T-helper 1 cell (primary cell): ENCODE data around the gene PLD5.
"Not testable (repeated sequence)": the region's sequence is repeated elsewhere in the genome, so short reads cannot be mapped to it uniquely, and the experiment has no call there.

ENCODE experiments used
- DNase-seq, 5 donors: peaks; one replicate each; pipeline ENCODE4 v3.0.0-alpha.2; 2012 to 2020

Gene PLD5

DNA sequence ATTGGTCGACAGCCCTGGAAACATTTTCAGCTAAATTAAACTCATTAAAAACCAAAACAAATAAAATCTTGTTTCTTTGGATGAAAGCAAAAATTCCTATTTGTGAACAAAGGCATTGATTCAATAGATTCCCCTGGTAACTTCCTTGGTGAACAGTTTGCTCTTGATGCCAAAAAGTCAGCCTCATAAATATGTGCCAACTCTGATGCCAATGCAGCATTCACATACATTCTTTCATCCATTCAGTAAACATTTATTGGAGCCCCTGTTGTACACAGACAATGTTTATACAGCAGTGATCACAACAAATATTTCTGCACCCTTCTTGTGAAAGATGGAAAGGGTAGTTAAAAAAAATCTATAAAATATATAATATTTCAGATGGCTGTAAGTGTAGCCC lies 107.8 kb downstream of the PLD5 start:
- DNase-seq, result no peak

DNA sequence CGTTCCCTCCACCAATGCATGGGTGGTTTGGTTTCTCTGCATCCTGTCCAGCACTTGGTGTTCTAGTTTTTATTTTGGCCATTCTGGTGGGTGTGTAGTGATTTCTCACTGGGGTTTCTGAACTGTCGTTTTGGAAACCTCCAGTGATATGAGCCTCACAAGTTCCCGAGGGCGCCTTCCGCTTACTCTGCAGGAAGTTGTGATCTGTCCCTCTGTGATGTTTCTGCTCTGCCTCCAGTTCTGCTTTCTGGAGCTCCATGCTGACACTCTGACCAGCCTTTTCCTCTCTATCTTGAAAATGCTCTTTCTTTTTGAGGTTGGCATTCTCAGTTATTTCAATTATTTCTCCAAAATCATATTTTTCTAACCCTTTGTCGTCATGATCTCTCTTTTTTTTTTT lies 111.6 kb downstream of the PLD5 start:
- no peak for DNase-seq

DNA sequence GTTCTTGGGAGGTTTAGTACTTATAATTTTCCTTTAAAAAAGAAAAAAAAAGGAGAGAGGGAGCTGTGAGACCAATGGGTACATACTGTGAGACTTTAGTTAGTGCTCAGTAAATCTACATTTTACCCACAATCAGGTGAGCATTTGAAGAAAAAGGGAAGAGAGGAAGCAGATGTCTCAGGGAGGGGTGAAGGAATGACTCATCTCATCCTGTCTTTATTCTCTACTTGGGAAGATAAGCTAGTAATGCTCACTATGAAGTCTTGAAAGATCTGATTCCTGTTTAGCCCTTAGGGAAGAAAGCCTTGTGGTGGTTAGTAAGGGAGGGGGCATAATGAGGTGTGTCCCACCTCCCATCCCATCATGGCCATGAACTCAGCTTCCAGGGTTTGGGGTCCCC lies 112.6 kb downstream of the PLD5 start:
- DNase-seq, result no peak

DNA sequence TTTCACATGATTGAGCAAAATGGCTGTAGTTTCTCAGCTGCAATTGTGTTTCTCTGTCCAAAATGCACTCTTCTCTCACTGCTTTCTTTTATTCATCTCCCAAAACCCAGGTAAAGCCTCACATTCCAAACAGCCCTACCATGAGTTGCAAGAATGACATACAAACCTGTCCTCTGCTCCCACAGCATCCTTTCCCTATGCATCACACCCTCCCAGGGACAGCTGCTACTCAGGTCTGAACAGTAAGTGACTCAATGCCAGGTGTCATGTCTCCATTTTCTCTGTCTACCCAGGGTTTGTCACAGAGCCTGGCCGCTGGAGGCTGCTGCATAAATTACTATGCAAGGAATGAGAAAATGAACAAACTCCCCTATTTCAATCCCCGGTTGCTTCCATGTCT lies 118.5 kb downstream of the PLD5 start:
- no peak for DNase-seq

DNA sequence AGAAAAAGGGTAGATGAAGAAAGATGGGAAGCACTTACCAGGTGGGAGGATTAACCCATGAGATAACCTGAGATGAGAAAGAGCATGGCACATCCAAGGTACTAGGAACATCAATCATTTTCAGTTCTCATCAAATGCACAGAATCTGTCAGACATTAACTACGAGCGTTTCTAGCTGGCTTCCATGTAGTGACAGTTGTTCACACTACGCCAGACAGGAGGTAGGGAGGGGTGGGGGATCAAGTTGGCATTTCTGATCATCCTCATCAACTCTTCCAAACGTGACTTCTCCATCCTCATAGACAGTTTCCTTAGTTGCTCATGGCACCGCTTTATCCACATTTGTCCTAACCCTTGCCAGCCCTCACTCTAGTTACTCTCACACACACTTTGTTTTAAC lies 120.2 kb downstream of the PLD5 start:
- no peak for DNase-seq

DNA sequence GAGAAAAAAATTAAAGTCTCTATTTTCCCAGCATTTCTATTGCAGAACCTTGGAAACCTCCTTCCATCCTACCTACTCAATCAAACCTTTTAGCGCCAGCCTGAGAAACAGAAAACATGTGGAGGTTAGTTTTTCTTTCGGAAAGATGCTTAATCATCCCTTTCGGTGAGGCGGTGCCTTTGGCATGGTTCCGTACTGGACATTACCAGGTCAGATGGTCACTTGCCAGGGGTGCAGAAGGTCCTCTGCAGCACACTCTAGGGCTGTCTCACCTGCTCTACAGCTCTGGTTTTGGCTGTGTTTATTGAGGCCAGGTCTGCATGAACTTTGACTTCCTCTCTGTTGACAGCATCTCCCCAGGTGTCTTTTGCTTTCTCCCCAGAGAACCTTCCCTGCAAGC lies 121.5 kb downstream of the PLD5 start:
- no peak for DNase-seq

DNA sequence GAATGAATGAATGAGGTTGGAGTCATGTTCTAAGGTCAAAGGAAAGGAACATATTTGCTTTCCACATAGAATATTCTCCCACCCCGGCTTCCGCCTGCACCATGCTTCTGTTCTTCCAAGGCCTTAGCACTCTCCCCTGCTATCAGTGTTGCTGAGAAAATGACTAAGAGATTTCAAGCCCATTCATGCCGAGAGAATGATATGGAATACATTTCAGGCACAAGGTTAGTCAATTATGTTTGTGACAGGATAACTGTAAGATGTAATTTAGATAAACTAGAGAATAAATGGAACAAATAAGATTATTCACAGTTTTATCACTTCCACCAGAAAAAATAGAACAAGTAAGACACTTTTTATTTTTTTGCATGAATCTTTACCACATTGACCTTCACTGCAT lies 122.6 kb downstream of the PLD5 start:
- DNase-seq, result no peak

DNA sequence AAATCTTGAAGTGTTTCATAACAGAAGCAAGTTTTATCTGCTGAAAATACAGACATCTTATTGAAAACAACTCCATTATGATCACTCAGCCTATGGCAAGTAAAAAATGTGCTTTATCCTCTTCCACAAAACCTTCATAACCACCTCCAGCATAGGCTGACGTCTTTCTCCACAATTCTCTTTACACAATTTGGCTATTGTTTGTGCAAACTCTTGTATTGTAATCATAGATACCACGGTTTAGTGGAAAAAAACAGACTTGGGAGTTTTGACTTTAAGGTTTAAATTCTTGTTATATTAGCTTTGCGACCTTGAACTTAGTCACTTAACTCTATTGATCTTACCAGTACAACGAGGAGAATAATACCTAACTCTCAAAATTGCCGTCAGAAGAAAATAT lies 126.1 kb downstream of the PLD5 start:
- DNase-seq, result no peak

DNA sequence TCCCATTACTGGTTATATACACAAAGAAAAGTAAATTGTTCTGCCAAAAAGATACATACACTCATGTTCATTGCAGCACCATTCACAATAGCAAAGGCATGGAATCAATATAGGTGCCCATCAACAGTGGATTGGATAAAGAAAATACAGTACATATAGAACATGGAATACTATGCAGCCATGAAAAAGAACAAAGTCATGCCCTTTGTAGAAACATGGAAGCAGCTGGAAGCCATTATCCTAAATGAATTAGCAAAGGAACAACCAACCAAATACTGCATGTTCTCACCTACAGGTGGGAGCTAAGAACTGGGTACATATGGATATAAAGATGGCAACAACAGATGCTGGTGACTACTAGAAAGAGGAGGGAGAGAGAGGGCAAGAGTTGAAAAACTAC lies 132.6 kb downstream of the PLD5 start:
- DNase-seq, result no peak

DNA sequence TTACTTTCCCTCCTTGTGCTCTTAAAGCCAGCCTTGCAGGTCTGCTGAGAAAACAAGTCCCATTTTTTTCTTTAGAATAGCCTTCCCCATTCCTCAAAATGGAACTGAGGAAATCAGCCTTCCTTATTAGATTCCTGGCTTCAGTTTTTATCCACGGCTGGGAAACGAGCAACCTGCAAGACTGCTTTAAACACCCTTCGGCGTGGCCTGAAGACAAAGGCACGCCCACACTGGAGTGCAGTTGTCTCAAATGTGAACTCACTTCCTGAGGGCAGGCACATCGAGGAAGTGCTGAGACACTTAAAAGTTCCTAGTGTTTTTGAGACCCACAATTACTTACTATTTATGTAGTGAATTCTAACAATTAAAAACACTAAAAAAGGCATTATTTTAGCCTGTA lies 148.4 kb downstream of the PLD5 start:
- DNase-seq, result not testable (repeated sequence)

DNA sequence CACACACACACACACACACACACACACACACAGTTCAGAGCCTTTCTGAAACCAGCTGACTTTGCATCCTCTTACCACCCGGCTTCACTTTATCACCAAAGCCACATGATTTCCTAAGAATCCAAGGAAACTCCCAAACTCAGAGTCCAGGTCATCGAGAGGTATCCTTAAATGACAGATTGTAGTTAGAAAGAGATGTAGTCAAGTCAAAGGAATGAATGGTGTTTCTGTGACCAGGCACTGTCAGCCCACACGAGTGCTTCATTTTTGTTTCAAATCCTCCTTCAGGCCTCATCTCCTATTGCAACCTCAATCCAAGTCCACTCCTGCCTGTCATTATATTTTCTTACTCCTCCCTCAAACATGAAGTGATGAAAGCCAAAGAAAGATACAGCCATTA lies 174.1 kb downstream of the PLD5 start:
- not testable (repeated sequence) for DNase-seq

DNA sequence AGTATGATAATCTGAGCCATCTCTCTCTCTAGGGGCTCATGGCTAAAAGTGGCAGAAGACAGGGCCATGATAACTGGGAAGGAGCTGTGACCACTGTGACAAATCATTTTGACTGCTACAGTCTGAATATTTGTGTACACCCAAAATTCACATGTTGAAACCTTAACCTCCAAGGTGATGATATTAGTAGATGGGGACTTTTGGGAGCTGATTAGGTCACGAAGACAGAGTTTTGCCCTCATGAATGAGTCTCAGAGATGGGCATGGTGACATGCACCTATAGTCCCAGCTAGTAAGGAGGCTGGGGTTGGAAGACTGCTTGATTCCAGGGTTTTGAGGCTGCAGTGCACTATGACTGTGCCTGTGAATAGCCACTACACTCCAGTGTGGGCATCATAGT lies 174.9 kb downstream of the PLD5 start:
- DNase-seq, result no peak

DNA sequence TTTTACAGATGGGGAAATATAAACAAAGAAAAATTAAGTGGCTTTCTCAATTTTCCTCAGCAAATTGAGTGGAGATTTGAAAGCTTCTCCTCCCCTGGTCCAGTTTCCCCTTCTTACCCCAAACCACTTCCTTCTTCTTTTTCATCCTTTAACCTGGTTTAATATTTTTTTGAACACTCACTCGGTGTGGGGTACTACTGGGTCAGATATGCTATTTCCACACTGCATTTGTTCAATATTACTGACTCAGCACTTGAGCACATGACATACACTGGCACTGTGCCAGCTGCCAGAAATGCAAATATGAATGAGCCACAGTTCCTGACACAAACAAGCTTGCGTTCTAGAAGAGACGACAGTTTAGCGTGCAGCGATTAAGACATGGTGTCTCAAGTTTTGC lies 193.6 kb downstream of the PLD5 start:
- DNase-seq, result not testable (repeated sequence)

DNA sequence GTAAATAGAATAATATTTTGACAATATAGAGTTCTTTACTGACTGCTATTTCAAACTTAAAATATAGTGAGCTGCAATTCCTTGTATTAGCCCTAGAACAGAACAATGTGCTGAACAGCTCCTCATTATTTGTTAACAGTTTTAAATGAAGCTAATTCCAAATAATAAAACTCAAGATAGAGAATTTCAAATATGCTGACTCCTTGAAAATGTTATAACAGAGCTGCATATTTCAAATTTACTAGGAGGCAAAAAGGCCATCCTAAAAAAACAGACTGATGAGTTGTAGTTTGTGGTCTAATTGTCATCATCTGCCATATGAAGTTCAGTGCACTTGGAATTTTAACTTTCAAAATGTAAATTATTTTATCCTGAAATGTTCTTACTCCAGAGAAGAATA lies 197.1 kb downstream of the PLD5 start:
- not testable (repeated sequence) for DNase-seq

DNA sequence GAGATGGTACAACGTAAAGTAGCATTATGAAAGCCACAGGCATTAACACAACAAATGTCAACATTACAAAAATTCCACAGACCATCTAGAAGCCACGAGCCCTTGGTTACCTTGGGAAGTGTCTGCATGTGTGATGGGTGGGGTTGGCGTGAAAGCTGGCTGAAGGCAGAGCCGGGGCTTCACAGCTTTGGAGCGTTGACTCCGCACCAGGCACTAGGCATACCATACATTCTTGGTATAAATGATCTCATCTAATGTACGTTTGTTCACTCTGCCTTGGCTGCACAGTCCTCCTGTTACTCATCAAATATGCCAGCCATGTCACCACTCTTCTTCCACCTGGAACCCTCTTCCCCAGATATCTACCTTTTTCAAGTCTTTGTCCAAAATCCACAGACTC lies 202.5 kb downstream of the PLD5 start:
- DNase-seq, result not testable (repeated sequence)

DNA sequence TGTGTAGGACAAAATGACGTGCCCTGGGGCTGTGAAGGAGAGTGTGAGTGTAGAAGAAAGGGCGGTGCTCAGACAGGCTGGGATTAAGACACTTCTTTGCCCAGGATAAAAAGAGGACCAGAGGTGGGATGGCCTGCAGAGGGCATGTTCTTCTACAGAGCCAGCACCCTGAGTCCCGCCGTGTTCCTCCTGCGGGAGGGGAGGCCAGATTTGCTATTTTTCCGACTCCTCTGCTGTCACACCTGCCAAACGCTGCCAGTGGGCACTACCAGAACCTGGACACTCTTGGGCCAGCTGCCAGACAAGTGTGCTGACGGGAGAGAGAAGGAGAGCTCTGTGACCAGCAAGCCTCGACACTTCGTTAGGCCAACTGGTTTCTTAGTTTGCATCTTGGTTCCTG lies 206.4 kb downstream of the PLD5 start:
- no peak for DNase-seq

DNA sequence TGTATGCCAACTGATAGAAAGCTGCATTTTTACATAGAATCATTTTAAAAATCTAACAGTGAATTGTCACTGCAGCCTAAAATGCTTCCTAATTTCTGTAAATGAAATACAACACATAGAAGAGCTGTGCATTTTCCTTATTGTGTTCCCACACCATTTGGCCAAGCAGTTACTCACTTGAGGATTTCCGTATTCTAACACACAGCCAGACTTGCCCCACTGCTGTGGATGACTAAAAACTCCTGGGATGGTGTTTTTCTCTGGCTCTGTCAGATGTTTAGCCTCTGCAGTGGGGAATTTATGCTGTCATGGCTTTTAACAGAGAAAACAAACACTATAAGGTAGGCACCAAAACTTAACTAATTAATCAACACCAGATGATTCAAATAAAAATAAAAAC lies 209.6 kb downstream of the PLD5 start:
- DNase-seq, result not testable (repeated sequence)

DNA sequence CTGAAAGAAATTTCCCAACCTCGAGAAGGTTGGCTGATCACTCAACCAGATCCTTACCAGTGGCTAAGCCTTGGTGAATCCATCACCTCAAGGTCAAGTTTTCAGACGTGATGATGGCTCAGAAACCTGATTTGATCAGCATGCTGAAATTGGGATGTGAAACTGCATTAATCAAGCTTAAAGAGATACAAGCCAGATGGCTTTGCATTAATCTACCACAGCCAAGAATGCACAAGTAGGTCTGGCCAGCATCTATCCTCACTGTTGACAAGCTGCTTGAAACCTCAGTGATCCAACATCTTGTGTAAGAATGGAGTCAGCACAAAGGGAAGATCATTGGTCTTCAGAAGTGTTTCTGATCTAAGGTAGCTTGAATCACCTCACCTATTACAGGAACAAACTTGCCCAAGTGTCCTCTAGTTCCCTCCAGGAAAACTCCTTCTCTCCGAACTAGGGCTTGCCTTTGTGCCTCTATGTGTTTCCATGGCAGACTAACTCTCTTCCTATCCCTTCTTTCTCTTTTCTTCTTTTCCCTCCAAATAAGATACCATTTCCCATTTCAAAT lies 210.3 kb downstream of the PLD5 start:
- not testable (repeated sequence) for DNase-seq

DNA sequence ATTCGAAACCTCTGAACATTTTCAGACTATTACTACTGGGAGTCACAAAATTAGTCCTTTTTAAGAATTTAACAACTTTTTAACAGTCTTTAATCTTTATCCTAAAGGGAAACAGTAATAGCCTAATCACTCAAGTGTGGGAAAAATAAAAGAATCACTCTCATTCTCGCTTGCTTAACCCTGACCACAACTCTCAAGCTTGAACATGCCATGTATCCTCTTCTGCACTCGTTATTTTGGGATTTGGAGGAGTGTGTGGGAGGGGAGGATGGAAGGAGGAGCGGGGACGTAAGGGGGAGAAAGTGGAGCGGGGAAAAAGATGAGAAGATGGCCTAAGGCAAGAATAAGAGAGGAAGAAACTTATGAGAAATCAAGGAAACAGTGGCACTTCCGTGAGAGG lies 215.8 kb downstream of the PLD5 start:
- DNase-seq, result not testable (repeated sequence)

DNA sequence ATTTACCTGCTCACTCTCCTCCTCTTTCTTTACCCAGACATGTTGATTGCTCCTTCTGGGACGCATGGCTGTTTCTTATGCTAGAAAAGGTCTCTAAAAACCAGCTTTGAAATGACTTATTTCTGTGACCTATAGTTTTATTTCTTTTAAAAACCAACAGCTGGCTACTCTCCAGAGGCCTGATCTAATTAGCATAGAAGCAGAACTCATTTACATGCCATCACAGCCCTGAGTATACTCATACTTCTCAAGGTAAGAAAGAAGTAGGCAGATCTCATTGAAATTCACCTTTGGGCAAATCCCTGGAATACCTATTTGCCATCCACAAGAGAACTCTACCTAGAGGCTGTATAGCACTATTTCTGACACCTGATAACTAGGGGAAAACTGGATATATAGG lies 230.7 kb downstream of the PLD5 start:
- not testable (repeated sequence) for DNase-seq

DNA sequence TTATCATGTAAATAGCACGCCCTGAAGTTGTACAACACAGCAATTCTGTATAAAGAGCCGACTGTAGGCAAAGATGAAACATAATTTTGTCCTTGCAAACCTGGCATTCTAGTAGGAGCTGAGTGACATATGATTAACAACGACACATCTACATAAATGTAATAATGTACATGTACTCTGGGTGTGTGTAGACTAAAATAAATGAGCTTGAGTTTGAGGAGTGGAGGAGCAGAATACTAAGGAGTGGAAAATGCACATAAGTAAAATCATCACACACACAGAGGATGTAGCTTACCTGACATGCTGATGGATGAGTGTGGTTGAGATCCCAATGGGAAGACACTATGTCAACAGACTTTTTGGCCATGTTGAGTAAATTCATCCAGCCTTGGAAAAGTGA lies 236.4 kb downstream of the PLD5 start:
- not testable (repeated sequence) for DNase-seq

DNA sequence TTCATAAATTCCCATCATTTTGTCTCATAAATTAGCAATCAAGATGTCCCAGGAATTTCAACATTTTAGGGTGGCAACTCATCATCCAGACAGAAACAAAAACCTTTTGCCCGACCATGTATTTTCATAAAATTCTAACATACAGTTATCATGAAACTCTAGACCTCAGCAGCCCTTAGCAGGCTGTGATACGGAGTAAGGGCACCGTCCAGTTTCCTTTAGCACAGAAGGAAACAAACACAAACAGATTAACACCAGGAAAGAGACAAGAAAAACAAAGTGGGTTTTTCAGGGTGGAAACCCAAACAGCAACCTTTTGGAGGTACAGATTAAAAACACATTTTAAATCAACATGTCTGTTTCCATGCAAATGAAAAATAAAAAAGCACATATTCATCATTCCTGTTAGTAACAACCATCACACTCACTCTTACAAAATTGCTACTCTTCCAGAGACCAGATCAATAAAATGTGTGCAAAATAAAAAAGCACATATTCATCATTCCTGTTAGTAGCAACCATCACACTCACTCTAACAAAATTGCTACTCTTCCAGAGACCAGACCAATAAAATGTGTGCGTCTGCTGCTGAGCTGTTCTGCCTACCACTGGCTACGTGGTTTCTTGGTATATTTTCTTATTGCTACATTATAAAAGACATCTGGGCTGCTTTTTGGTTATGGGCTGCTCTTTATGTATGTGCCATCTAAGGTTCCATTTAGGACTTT lies 241.6 kb downstream of the PLD5 start:
- DNase-seq, result not testable (repeated sequence)

DNA sequence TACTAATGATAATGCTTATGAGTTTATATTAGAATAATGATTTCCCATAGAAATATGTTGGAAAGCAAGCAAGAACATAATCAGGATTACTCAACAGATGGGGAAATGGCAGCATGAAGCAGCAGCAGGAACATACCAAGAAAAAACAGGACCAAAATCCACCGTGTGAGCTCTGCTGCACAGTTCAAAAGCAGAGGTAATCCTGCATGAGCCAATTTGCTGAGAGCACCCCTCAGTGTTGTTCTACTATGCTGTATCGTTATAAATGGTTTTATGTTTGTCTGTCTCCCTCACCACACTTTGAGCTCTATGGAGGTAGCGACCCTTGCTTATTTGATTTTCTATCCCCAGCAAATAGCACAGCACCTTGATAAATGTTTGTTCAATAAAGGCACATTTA lies 246.1 kb downstream of the PLD5 start:
- not testable (repeated sequence) for DNase-seq

DNA sequence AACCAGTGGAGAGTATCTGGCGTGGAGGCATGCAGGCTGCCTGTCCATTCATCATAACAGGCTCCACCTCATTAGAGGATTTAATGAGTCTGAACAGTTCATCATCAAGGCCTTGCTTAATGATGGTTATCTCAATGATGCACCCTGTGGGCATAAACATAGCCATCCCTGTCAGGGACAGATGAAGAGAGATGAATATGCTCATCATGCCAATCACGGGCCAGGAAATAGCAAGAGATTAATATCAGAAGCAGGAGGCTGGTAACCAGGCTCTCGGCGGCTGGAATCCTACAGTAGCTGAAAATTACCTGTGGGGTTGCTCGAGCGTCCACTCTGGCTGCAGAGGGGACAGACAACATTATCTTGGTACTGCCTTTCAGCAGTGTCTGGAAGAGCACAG lies 247.7 kb downstream of the PLD5 start:
- not testable (repeated sequence) for DNase-seq

DNA sequence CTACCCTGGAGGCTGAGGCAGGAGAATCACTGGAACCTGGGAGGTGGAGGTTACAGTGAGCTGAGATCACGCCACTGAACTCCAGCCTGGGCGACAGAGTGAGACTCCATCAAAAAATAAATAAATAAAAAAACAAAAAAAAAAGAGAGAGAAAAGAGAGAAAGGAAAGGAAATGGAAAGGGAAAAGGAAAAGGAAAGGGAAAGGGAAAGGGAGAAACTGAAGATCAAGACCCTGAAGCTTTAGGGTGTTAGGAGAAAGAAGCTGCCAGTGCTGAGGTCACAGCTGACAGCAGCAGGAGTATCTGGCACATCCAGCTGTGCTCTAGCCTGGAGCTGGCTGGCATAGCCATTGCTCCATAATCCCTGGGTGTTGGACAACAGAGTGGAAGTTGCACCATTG lies 257.5 kb downstream of the PLD5 start:
- DNase-seq, result not testable (repeated sequence)
